Panc1 (cell line): ENCODE measurements around the gene OSBPL1A. TPM values are rescaled to one million over a fixed set of nuclear protein-coding genes. Genes with fewer than 3 reads are reported as not detected.

Source experiments
- ATAC-seq: fragments of 200-7000 bp; cut with Tn5 transposase; 2 replicates; pipeline ENCODE4 v1.9.1; 2020; ENCODE audit warnings: mild to moderate bottlenecking, moderate library complexity
- BruUV-seq: library from RNA; stranded (reverse); fragments of 400-500 nt; replicated peaks from 2 replicates; lab custom pipeline; 2021; lab: Mats Ljungman, UMichigan
- CTCF ChIA-PET: fragments of 300-600 bp; sonication (Branson Sonifier 250); formaldehyde crosslinking; loops from one replicate; lab custom pipeline; 2022; ENCODE audit warnings: antibody characterized with exemption; lab: Charles Lee
- POLR2A ChIA-PET: fragments of 300-600 bp; sonication (Branson Sonifier 250); formaldehyde crosslinking; loops from one replicate; lab custom pipeline; 2022; ENCODE audit warnings: antibody characterized with exemption; lab: Charles Lee
- DNase-seq: peaks from one replicate; pipeline ENCODE4 v3.0.0-alpha.2; 2010; ENCODE audit warnings: low read depth, low spot score
- H3K27ac ChIP-seq: 2 replicates; pipeline ENCODE4 v1.5.1; 2011; ENCODE audit warnings: mild to moderate bottlenecking, low read length, inconsistent platforms
- H3K27me3 ChIP-seq: fragments of 200-500 bp; sonication (Bioruptor generic); 2 replicates; pipeline ENCODE4 v1.6.0; 2014; ENCODE audit warnings: low read length, inconsistent platforms; ENCODE audit not compliant: control insufficient read depth, insufficient read depth
- H3K36me3 ChIP-seq: fragments of 200-500 bp; sonication (Bioruptor generic); 2 replicates; pipeline ENCODE4 v1.5.1; 2014; ENCODE audit warnings: inconsistent platforms, mild to moderate bottlenecking, low read length, moderate library complexity; ENCODE audit not compliant: control insufficient read depth, insufficient read depth
- H3K4me1 ChIP-seq: 2 replicates; pipeline ENCODE4 v1.5.1; 2011; ENCODE audit warnings: inconsistent platforms, mild to moderate bottlenecking, low read length, moderate library complexity; ENCODE audit not compliant: control insufficient read depth, insufficient read depth
- H3K4me3 ChIP-seq, 2 experiments: 2 replicates each; pipeline ENCODE4 v1.5.1; 2011 to 2012; ENCODE audit warnings: low read depth in 2 of 2, low read length in 2 of 2, mild to moderate bottlenecking in 2 of 2, inconsistent platforms in 1 of 2, moderate library complexity in 1 of 2
- H3K9me3 ChIP-seq: fragments of 200-500 bp; sonication (Bioruptor generic); 2 replicates; pipeline ENCODE4 v1.5.1; 2014; ENCODE audit warnings: low read depth, mild to moderate bottlenecking, inconsistent platforms, low read length, moderate library complexity; ENCODE audit not compliant: control insufficient read depth, insufficient read depth
- POLR2AphosphoS5 ChIP-seq: IDR thresholded peaks from 2 replicates; pipeline ENCODE4 v1.6.1; 2012; ENCODE audit warnings: mild to moderate bottlenecking, low read depth, low read length, moderate library complexity
- REST ChIP-seq, 2 experiments: IDR thresholded peaks; 2 replicates each; pipeline ENCODE4 v1.6.1; 2011 to 2012; ENCODE audit warnings: low read depth in 2 of 2, control low read depth in 1 of 2, low read length in 1 of 2, mild to moderate bottlenecking in 1 of 2, moderate library complexity in 1 of 2; ENCODE audit not compliant: insufficient read depth in 1 of 2
- SIN3A ChIP-seq: IDR thresholded peaks from 2 replicates; pipeline ENCODE4 v1.6.1; 2012; ENCODE audit warnings: low read depth, mild to moderate bottlenecking, low read length, moderate library complexity, borderline replicate concordance; ENCODE audit not compliant: insufficient read depth
- TCF7L2 ChIP-seq: IDR thresholded peaks from 2 replicates; pipeline ENCODE4 v1.6.1; 2011; ENCODE audit warnings: mild to moderate bottlenecking, low read depth, low read length, inconsistent platforms
- in situ Hi-C: cut with HindIII; loops from 2 replicates; pipeline ENCODE4 v1.10.0; 2016; ENCODE audit warnings: low sequenced_read_pairs, low pct_unique_long_range_greater_than_20kb
- intact Hi-C: fragments of 100-400 bp; cut with micrococcal nuclease; formaldehyde crosslinking; loops from one replicate; pipeline ENCODE4 v1.10.0; 2022; ENCODE audit not compliant: unreplicated experiment
- total RNA-seq: library from RNA; stranded (reverse); gene quantifications from one replicate; pipeline ENCODE4 v1.2.1, GENCODE V29; 2021; ENCODE audit not compliant: unreplicated experiment
- TF ChIP-seq, protein P1 (sequence below): fragments of 450-650 bp; IDR thresholded peaks from 2 replicates; pipeline ENCODE4 v1.5.1; 2017; ENCODE audit warnings: mild to moderate bottlenecking

The OSBPL1A gene
- total RNA-seq, 1 experiment from 2014 or later, result 50.5 TPM

DNA sequence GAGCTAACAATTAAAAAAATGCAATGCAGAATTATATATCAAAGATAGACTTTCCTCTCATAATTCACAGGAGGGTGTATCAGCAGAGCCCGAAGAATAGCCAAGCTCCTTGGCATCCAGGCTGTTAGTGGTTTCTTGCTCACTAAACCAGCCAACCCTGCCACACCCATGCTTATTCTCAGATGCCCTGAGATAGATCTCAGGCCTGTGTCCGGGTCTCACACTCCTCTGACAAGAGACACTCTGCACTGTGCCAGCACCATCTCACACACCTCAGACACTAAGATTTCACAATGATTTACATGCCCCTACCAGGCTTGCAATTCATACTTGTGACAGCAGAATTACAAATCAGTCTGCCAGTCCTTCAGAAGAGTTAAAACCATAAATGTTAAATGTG is 64.5 kb downstream of the OSBPL1A start:
- no TSS peak for BruUV-seq
- ChIA-PET POLR2A (no interaction called here), CTCF (no interaction called here)
- no peaks in the 10 kb centered on the region for H3K9me3 ChIP-seq
- intact Hi-C loops, result no loop called here
- TF ChIP-seq TCF7L2 (no peak), POLR2AphosphoS5 (no peak), SIN3A (no peak), REST (IDR thresholded peaks at IDR 0.05; ENCODE audit: insufficient read depth in 1 of 2, low read depth in 2 of 2, low read length in 1 of 2) (no peak)
- TF ChIP-seq, protein P1, sequence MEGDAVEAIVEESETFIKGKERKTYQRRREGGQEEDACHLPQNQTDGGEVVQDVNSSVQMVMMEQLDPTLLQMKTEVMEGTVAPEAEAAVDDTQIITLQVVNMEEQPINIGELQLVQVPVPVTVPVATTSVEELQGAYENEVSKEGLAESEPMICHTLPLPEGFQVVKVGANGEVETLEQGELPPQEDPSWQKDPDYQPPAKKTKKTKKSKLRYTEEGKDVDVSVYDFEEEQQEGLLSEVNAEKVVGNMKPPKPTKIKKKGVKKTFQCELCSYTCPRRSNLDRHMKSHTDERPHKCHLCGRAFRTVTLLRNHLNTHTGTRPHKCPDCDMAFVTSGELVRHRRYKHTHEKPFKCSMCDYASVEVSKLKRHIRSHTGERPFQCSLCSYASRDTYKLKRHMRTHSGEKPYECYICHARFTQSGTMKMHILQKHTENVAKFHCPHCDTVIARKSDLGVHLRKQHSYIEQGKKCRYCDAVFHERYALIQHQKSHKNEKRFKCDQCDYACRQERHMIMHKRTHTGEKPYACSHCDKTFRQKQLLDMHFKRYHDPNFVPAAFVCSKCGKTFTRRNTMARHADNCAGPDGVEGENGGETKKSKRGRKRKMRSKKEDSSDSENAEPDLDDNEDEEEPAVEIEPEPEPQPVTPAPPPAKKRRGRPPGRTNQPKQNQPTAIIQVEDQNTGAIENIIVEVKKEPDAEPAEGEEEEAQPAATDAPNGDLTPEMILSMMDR, result no peak
- DNase-seq, result no peak
- H3K4me3 ChIP-seq, result no peak overlapping the region
- H3K4me1 ChIP-seq, result no peaks in the 10 kb centered on the region
- H3K36me3 ChIP-seq, result no peaks in the 10 kb centered on the region
- in situ Hi-C loops, result no loop called here
- H3K27me3 ChIP-seq, result no peaks in the 10 kb centered on the region
- ATAC-seq, result no peak
- H3K27ac ChIP-seq, result no peak overlapping the region

DNA sequence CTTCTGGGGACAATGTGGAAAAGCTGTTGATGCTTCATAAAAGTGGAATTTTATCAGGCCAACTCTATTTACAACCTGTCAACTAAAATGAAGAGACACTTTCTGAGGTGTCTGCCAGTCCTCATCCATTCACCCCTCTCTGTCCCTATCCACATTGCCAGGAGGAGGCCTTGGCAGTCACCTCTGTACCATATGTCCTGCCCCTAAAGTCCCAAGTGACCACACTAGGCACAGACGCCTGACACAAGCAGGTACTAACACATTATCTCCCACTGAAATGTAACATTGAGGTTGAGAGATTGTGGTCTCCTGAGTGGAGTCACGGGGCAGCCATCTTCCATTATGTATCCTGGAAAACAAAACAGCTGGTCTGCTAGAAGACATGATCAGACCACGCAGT is 71.4 kb downstream of the OSBPL1A start:
- H3K27me3 ChIP-seq, result no peaks in the 10 kb centered on the region
- no peak for TF ChIP-seq TCF7L2
- TF ChIP-seq, protein P1, result no peak
- ATAC-seq (no peak), DNase-seq (no peak)
- no peaks in the 10 kb centered on the region for H3K36me3 ChIP-seq
- intact Hi-C loops, result no loop called here
- CTCF ChIA-PET, result no interaction called here
- BruUV-seq, result no TSS peak
- in situ Hi-C loops, result no loop called here
- POLR2A ChIA-PET, result no interaction called here
- no peaks in the 10 kb centered on the region for H3K9me3 ChIP-seq
- no peak overlapping the region for H3K27ac ChIP-seq
- H3K4me1 ChIP-seq, result no peaks in the 10 kb centered on the region
- no peak overlapping the region for H3K4me3 ChIP-seq
